ENCODE data around the gene TNPO3.
"Not testable (repeated sequence)": the region's sequence is repeated elsewhere in the genome, so short reads cannot be mapped to it uniquely, and the experiment has no call there.

TNPO3 gene

GRCh38 chr7:128954830-128955802 is 99.8 kb downstream of the TNPO3 start:
- DNase-seq, result no peak

GRCh38 chr7:128954150-128954549 is 100.8 kb downstream of the TNPO3 start:
- DNase-seq, result no peak

GRCh38 chr7:128951296-128951695 is 103.6 kb downstream of the TNPO3 start:
- DNase-seq, result no peak

- DNase-seq, result no peak
Measured at GRCh38 chr7:128948976-128949760, 105.7 kb downstream of the TNPO3 start.

GRCh38 chr7:128948312-128948973 is 106.5 kb downstream of the TNPO3 start:
- DNase-seq, result no peak

- no peak for DNase-seq
Measured at GRCh38 chr7:128947854-128948253, 107.1 kb downstream of the TNPO3 start.

- DNase-seq, result no peak
Measured at GRCh38 chr7:128946936-128947830, 107.7 kb downstream of the TNPO3 start.

GRCh38 chr7:128945668-128946366 is 109.1 kb downstream of the TNPO3 start:
- no peak for DNase-seq

- DNase-seq, result no peak
Measured at GRCh38 chr7:128944487-128945236, 110.2 kb downstream of the TNPO3 start.

- not testable (repeated sequence) for DNase-seq
Measured at GRCh38 chr7:128943251-128943650, 111.7 kb downstream of the TNPO3 start.

- DNase-seq, result no peak
Measured at GRCh38 chr7:128941946-128942526, 112.9 kb downstream of the TNPO3 start.

GRCh38 chr7:128941323-128941890 is 113.5 kb downstream of the TNPO3 start:
- DNase-seq, result no peak

- DNase-seq, result no peak
Measured at GRCh38 chr7:128940494-128941322, 114.2 kb downstream of the TNPO3 start.

GRCh38 chr7:128939861-128940410 is 115.0 kb downstream of the TNPO3 start:
- DNase-seq, result no peak

GRCh38 chr7:128939075-128939860 is 115.6 kb downstream of the TNPO3 start:
- no peak for DNase-seq

GRCh38 chr7:128938544-128939074 is 116.3 kb downstream of the TNPO3 start:
- no peak for DNase-seq
